GM23338 (cell line): ENCODE measurements around the gene NFKB2. TPM values are rescaled to one million over a fixed set of nuclear protein-coding genes. Genes with fewer than 3 reads are reported as not detected.

Experiments used
- ATAC-seq: fragments of 200-7000 bp; cut with Tn5 transposase; 3 replicates; pipeline ENCODE4 v1.9.1; 2020
- DNase-seq: peaks from one replicate; pipeline ENCODE4 v3.0.0-alpha.2; 2015; ENCODE audit warnings: low spot score
- H2AFZ ChIP-seq: fragments of 200-600 bp; sonication (generic); 2 replicates; pipeline ENCODE4 v1.8.0; 2016; ENCODE audit warnings: antibody characterized with exemption, mild to moderate bottlenecking, moderate library complexity
- H3F3A ChIP-seq: fragments of 200-600 bp; sonication (generic); replicated peaks from 2 replicates; pipeline ENCODE4 v1.8.0; 2017; ENCODE audit warnings: antibody characterized with exemption, mixed run types, low read depth
- H3K27ac ChIP-seq: fragments of 200-600 bp; sonication (generic); 2 replicates; pipeline ENCODE4 v1.6.1; 2016; ENCODE audit warnings: low read depth
- H3K27me3 ChIP-seq: fragments of 200-600 bp; sonication (generic); 2 replicates; pipeline ENCODE4 v1.8.0; 2016; ENCODE audit warnings: mild to moderate bottlenecking, mixed run types, moderate library complexity; ENCODE audit not compliant: insufficient read depth
- H3K36me3 ChIP-seq: fragments of 200-600 bp; sonication (generic); 2 replicates; pipeline ENCODE4 v1.8.0; 2016; ENCODE audit warnings: mild to moderate bottlenecking; ENCODE audit not compliant: insufficient read depth
- H3K4me1 ChIP-seq: fragments of 200-600 bp; sonication (generic); 2 replicates; pipeline ENCODE4 v1.8.0; 2016; ENCODE audit warnings: mild to moderate bottlenecking, moderate library complexity; ENCODE audit not compliant: insufficient read depth
- H3K4me2 ChIP-seq: fragments of 200-600 bp; sonication (generic); 2 replicates; pipeline ENCODE4 v1.7.1; 2017; ENCODE audit warnings: mixed run types
- H3K4me3 ChIP-seq: fragments of 200-600 bp; sonication (generic); 2 replicates; pipeline ENCODE4 v1.6.1; 2016; ENCODE audit warnings: mixed run types
- H3K79me2 ChIP-seq: fragments of 200-600 bp; sonication (generic); replicated peaks from 2 replicates; pipeline ENCODE4 v1.8.0; 2017; ENCODE audit warnings: mild to moderate bottlenecking; ENCODE audit not compliant: insufficient read depth
- H3K9me2 ChIP-seq: fragments of 200-600 bp; sonication (generic); 2 replicates; pipeline ENCODE4 v1.8.0; 2017; ENCODE audit not compliant: insufficient read depth
- H4K20me1 ChIP-seq: fragments of 200-600 bp; sonication (generic); replicated peaks from 2 replicates; pipeline ENCODE4 v1.8.0; 2017; ENCODE audit warnings: mild to moderate bottlenecking; ENCODE audit not compliant: insufficient read depth
- H3K27ac Mint-ChIP-seq: 2 replicates; pipeline ENCODE4 v1.8.0; 2020; ENCODE audit warnings: inconsistent platforms, mild to moderate bottlenecking, moderate library complexity, mixed read lengths
- H3K27me3 Mint-ChIP-seq: 3 replicates; pipeline ENCODE4 v1.8.0; 2022; ENCODE audit warnings: low read depth, mild to moderate bottlenecking, moderate library complexity, mixed read lengths, inconsistent platforms; ENCODE audit not compliant: insufficient read depth, poor library complexity
- H3K36me3 Mint-ChIP-seq: 3 replicates; pipeline ENCODE4 v1.8.0; 2021; ENCODE audit warnings: low read depth, mild to moderate bottlenecking, inconsistent platforms, moderate library complexity, mixed read lengths
- H3K4me1 Mint-ChIP-seq: 3 replicates; pipeline ENCODE4 v1.8.0; 2020; ENCODE audit warnings: mild to moderate bottlenecking, inconsistent platforms, mixed read lengths
- H3K4me3 Mint-ChIP-seq: 3 replicates; pipeline ENCODE4 v1.8.0; 2021; ENCODE audit warnings: moderate library complexity, mild to moderate bottlenecking, inconsistent platforms, mixed read lengths
- H3K9me3 Mint-ChIP-seq: 3 replicates; pipeline ENCODE4 v1.8.0; 2020; ENCODE audit warnings: moderate library complexity, mild to moderate bottlenecking, inconsistent platforms, mixed read lengths
- CREB1 ChIP-seq: fragments of 250-450 bp; sonication (Bioruptor Pico); IDR thresholded peaks from 2 replicates; pipeline ENCODE4 v1.5.0; 2020; ENCODE audit warnings: low read depth, mild to moderate bottlenecking, moderate library complexity
- CTCF ChIP-seq, 2 experiments: fragments of 200-600 bp in 1 of 2; sonication (generic) in 1 of 2; conservative IDR thresholded peaks; 2 replicates each; pipeline versions ENCODE4 v1.5.1 to v1.6.1; 2016 to 2017; ENCODE audit warnings: antibody characterized with exemption in 2 of 2, low read depth in 2 of 2, mild to moderate bottlenecking in 2 of 2, moderate library complexity in 1 of 2
- EZH2 ChIP-seq: fragments of 200-600 bp; sonication (generic); IDR thresholded peaks from one replicate; pipeline ENCODE4 v1.8.0; 2017; ENCODE audit warnings: antibody characterized with exemption, mild to moderate bottlenecking, low read depth; ENCODE audit not compliant: unreplicated experiment
- EZH2phosphoT487 ChIP-seq: fragments of 200-600 bp; sonication (generic); IDR thresholded peaks from one replicate; pipeline ENCODE4 v1.8.1; 2018; ENCODE audit warnings: antibody characterized with exemption; ENCODE audit not compliant: unreplicated experiment
- JUNB ChIP-seq: IDR thresholded peaks from one replicate; pipeline ENCODE4 v1.6.1; 2016; ENCODE audit warnings: antibody characterized with exemption; ENCODE audit not compliant: unreplicated experiment
- NANOG ChIP-seq: IDR thresholded peaks from 2 replicates; pipeline ENCODE4 v1.6.1; 2016; ENCODE audit warnings: antibody characterized with exemption, borderline replicate concordance
- POLR2AphosphoS5 ChIP-seq: IDR thresholded peaks from 2 replicates; pipeline ENCODE4 v1.6.1; 2016; ENCODE audit warnings: antibody characterized with exemption, low read depth
- REST ChIP-seq: IDR thresholded peaks from one replicate; pipeline ENCODE4 v1.6.1; 2018; ENCODE audit warnings: antibody characterized with exemption; ENCODE audit not compliant: unreplicated experiment
- STAT1 ChIP-seq: IDR thresholded peaks from one replicate; pipeline ENCODE4 v1.6.1; 2016; ENCODE audit warnings: antibody characterized with exemption; ENCODE audit not compliant: unreplicated experiment
- ZNF114 ChIP-seq: fragments of 250-450 bp; sonication (Bioruptor Pico); IDR thresholded peaks from 2 replicates; pipeline ENCODE4 v1.5.0; 2020; ENCODE audit warnings: mild to moderate bottlenecking, moderate library complexity
- ZNF331 ChIP-seq: fragments of 250-450 bp; sonication (Bioruptor Pico); IDR thresholded peaks from 2 replicates; pipeline ENCODE4 v1.5.0; 2020; ENCODE audit warnings: low read depth, mild to moderate bottlenecking, moderate library complexity
- ZNF462 ChIP-seq: fragments of 250-450 bp; sonication (Bioruptor Pico); IDR thresholded peaks from 2 replicates; pipeline ENCODE4 v1.5.0; 2020; ENCODE audit warnings: mild to moderate bottlenecking, moderate library complexity
- polyA plus RNA-seq: library from polyadenylated mRNA; unstranded; fragments of >200 nt; fragmentation: Nextera tagmentation; extraction: Ambion mirVana; gene quantifications from 2 replicates; pipeline ENCODE4 v1.2.1, GENCODE V29; 2016
- total RNA-seq: library from RNA; depleted of rRNA; stranded (reverse); fragments of >200 nt; shearing (Covaris generic); gene quantifications from 2 replicates; pipeline ENCODE4 v1.2.3, GENCODE V29; 2014
- TF ChIP-seq, protein P1 (sequence below): IDR thresholded peaks from 2 replicates; pipeline ENCODE4 v1.6.1; 2016; ENCODE audit warnings: antibody characterized with exemption

NFKB2 gene
- total and polyA plus RNA-seq, 2 experiments from 2014 or later, result 6.8 to 29.4 TPM

DNA sequence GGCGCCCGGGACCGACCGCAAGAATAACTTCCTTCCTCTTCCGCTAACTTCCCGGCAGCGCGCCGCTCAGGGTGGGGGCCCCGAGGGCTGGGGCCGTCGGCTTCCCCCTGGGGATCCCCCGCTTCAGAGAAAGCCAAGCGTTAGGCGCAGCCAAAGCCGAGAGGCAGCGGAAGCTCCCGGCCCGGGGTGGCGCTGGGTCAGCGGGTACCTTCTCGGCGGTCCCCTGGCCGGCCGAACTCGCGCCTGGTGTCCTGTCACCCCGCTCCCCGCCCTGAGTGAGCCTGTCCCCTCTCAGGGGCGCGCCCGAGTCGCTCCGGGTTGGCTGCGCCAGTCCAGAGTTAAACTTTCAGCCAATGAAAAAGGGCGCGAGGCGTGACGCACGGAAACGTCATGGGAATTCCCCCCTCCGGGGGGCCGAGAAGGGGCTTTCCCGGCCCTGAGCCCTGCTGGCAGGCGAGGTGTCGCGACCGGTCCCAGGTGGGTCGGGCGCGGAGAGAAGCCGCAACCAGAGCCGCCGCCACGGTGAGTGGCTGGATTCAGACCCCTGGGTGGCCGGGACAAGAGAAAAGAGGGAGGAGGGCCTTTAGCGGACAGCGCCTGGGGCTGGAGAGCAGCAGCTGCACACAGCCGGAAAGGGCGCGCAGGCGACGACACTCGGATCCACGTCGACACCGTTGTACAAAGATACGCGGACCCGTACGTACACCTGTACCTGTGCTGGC, 1.3 kb upstream of the NFKB2 start:
- peak overlapping the region; percentile 96 for H3K4me2 ChIP-seq
- peaks cover 11% of the 10 kb centered on the region for H3K4me1 ChIP-seq
- no peak overlapping the region for H3K27ac ChIP-seq
- DNase-seq, result peak; percentile 96
- no peaks in the 10 kb centered on the region for H3K9me3 Mint-ChIP-seq
- TF ChIP-seq STAT1 (no peak), ZNF331 (CRISPR knock-in tag) (no peak), ZNF462 (CRISPR knock-in tag) (no peak), NANOG (no peak), POLR2AphosphoS5 (no peak), REST (no peak), JUNB (no peak), ZNF114 (CRISPR knock-in tag) (no peak), EZH2 (no peak), CTCF (conservative IDR thresholded peaks at IDR 0.05; ENCODE audit: low read depth in 2 of 2) (peak in 1 of 2 experiments; percentile 79; a peak in 3 of 4 replicates), EZH2phosphoT487 (no peak), CREB1 (CRISPR knock-in tag) (peak; percentile 96)
- TF ChIP-seq, protein P1, sequence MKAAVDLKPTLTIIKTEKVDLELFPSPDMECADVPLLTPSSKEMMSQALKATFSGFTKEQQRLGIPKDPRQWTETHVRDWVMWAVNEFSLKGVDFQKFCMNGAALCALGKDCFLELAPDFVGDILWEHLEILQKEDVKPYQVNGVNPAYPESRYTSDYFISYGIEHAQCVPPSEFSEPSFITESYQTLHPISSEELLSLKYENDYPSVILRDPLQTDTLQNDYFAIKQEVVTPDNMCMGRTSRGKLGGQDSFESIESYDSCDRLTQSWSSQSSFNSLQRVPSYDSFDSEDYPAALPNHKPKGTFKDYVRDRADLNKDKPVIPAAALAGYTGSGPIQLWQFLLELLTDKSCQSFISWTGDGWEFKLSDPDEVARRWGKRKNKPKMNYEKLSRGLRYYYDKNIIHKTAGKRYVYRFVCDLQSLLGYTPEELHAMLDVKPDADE, result 0 out of 2 replicates have a peak, but pooled peaks have one; percentile 35
- H3K27ac Mint-ChIP-seq, result no peak overlapping the region
- no peaks in the 10 kb centered on the region; the same call in 1 of the 2 replicates for H4K20me1 ChIP-seq
- H3K36me3 ChIP-seq, result no peaks in the 10 kb centered on the region
- peak; percentile 78 for ATAC-seq
- 0 out of 2 replicates have a peak, but pooled peaks cover 5% of the 10 kb centered on the region for H3F3A ChIP-seq
- peak overlapping the region; percentile 97 for H2AFZ ChIP-seq
- H3K4me1 Mint-ChIP-seq, result peaks cover 14% of the 10 kb centered on the region
- peak overlapping the region; percentile 82 for H3K4me3 Mint-ChIP-seq
- H3K27me3 Mint-ChIP-seq, result peaks cover 44% of the 10 kb centered on the region
- no peaks in the 10 kb centered on the region; the same call in 2 of the 3 replicates for H3K36me3 Mint-ChIP-seq
- no peaks in the 10 kb centered on the region for H3K79me2 ChIP-seq
- H3K27me3 ChIP-seq, result peaks cover 38% of the 10 kb centered on the region
- H3K4me3 ChIP-seq, result peak overlapping the region; percentile 88
- H3K9me2 ChIP-seq, result no peaks in the 10 kb centered on the region
